HG03575 (cell line): ENCODE data around the gene BBLN.
"Not testable (repeated sequence)": the region's sequence is repeated elsewhere in the genome, so short reads cannot be mapped to it uniquely, and the experiment has no call there.

Experiments
- ATAC-seq: cut with Tn5 transposase; IDR thresholded peaks from one replicate; pipeline ENCODE4 v1.9.1; 2021; ENCODE audit not compliant: unreplicated experiment, insufficient number of reproducible peaks, low FRiP score; ENCODE audit errors: extremely low read depth

The BBLN gene, protein sequence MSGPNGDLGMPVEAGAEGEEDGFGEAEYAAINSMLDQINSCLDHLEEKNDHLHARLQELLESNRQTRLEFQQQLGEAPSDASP

DNA sequence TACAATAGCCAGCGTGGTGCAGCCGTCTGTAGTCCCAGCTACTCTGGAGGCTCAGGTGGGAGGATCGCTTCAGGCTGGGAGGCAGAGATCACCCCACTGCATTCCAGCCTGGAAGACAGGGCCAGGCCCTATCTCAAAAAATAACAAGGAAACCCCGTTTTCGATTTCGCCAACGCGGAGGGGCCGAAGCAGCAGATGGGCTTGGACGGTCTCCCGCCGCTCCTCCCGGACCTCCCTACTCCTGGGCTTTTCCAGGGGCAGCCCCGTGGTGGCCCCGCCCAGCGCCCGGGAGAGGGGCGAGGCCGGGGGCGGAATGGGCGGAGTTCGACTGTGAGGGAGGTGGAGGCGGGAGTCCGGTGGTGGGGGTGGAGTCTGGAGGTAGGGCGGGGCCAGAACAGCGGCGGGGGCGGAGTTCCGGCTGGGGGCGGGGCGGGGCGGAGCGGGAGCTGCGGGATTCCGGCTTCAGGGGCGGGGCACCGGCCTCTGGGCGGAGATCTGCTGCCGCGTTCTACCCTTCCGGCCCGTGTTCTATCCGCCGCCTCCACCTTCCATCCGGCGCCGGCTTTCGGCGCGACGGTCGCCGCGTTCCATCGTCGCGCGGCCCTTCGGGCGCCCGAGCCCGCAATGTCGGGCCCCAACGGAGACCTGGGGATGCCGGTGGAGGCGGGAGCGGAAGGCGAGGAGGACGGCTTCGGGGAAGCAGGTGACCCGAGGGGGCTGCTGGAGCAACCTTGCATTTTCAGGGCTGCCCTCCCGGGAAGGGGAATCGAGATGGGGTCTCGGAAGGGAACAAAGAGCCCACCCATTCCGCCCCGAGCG, at the start of gene BBLN:
Gene BBLN (plus strand): TSS at position 482 of the 819 bp plus-strand sequence. CDS start 143 bp downstream, at position 625.
- no peak for ATAC-seq

DNA sequence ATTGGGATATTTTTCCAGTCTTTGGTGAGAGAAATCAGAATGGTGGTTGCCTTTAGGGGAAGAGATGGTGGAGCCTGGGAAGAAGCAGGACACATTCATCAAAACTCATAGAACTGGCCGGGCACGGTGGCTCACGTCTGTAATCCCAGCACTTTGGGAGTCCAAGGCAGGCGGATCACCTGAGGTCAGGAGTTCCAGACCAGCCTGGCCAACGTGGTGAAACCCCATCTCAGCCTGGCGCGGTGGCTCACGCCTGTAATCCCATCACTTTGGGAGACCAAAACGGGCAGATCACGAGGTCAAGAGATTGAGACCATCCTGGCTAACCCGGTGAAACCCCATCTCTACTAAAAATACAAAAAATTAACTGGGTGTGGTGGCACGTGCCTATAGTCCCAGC, 48.3 kb upstream of the BBLN start:
- ATAC-seq, result not testable (repeated sequence)

DNA sequence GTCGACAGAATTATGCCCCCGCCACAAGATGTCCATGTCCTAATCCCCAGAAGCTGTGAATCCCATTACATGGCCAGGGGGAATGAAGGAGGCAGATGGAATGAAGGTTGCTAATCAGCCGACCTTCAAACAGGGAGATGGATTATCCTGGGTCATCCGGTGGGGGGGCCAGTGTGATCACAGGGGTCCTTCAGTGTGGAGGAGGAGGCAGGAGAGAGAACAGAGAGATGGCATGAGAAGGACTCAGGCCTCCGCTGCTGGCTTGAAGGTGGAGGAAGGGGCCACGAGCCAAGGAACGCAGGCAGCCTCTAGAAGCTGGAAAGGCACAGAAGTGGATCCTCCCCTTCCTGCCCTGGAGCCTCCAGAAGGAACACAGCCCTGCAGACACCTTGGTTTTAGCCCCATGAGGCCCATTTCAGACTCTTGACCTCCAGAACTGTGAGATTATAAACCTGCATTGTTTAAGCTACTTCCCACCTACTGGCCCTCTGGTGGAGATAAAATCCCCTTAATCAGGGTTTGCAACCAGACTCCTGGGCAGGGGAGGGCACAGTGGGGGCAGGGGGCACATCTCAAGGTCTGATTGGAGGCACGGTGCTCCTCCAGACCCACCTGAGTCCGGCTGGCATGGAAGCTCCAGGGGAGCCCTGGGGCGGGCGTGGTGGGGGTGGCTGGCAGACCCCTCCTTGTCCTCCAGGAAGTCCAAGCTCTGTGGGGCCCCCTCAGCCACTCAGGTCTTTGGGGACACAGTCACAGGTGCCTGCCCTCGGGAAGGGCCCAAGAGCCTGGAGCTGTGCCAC, 46.3 kb upstream of the BBLN start:
- no peak for ATAC-seq

DNA sequence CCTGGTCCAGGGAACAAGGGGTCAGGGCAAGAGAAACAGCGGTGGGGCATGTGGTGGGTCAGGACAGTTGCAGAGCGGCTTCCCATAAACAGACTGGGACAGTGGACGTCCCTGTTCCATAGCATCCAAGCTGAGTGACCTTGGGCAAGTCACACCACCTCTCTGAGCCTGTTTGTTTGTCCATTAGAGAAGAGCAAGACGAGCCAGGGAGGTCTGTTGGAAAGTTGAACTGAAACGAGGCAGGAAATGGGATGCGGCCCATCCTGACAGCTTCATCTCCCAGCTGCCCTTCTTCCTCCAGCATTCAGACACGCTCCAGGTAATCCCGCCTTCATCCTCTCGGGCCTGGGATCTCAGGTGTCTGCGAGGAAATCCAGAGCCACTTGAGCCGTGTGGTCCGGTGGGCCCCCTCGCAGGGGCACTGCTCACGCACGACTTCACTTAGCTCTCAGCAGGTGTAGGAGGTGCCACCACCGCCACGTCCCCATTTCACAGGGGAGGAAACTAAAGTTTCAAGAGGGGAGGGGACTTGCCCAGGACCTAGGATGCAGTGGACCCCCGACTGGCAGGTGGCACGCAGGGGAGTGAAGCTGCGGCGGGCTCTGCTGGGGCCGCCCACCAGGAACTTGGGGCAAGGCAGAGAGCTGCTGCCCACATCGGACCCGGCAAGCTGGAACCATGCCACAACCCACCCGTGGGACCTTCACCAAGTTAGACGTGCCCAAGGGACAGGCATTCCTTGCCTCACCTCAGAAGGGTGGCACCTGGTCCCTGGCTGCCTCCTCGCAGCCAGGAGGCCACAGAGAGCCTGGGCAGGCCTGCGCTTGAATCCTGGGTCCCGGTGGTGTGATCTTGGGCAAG, 45.5 kb upstream of the BBLN start:
- no peak for ATAC-seq

DNA sequence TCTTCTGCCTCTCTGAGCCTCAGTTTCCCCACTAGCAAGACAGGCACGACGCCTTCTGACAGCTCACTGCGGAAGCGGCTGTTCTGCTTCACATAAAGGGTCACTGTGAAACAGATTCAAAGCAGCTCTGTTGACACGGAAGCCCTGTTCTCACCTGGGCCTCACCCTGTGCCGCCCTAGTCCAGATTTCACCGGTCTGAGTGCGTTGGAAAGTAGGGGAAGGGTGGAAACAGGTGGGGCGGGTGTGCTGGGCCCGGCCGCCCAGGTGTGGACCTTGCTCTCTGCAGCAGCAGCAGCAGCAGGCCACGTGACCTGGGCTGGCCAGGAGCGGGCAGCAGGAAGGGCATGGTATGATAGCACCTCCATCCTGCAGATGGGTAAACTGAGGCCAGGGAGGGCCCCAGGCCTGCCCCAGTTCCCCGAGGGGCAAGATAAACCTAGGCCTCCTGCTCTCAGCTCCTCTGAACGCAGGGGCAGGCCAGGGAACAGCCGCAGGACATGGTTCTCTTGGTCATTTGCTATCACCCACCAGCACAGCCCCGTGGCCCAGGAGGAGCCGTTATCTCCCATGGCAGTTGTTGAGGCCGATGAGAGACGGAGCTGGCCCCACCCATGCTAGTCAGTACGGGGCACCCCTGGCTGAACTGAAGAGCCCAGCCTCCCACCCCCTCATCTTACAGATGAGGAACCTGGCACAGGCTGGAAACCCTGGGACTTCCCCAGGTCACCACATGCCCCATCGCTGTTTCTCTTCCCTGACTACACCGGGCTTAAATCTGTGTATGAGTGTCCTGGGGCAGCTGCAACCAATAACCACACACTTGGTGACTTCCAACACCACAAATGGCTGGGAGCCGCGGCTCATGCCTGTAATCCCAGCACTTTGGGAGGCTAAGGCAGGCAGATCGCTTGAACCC, 44.6 kb upstream of the BBLN start:
- no peak for ATAC-seq

DNA sequence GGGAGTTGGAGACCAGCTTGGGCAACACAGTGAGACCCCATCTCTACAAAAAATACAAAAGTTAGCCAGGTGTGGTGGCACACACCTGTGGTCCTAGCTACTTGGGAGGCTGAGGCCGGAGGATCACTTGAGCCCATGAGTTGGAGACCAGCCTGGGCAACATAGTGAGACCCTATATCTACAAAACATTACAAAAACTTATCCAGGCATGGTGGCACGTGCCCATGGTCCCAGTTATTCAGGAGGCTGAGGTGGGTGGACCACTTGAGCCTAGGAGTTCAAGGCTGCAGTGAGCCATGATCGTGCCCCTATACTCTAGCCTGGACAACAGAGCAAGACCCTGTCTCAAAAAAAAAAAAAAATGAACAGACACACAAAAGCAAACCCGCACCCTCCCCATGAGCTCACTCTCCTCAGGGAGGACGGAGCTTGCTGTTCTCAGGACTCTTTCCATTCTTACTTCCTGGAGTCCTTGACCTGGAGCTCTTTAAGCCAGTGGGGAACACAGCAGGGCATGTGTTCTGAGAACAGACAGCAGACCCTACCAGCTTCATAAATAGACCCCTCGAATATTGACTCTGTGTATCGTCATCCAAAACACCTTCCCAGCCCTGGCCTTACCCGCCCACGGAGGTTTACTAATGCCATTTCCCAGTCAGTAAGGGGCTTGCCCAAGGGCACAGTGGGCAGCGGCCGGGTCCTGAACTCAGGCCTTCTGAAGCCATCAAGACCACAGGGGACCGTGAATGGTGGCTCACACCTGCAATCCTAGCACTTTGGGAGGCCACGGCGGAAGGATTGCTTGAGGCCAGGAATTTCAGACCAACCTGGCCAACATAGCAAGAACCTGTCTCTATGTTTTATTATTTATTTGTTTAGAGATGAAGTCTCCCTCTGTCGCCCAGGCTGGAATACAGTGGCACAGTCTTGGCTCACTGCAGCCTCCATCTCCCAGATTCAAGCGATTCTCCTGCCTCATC, 43.7 kb upstream of the BBLN start:
- ATAC-seq, result no peak

DNA sequence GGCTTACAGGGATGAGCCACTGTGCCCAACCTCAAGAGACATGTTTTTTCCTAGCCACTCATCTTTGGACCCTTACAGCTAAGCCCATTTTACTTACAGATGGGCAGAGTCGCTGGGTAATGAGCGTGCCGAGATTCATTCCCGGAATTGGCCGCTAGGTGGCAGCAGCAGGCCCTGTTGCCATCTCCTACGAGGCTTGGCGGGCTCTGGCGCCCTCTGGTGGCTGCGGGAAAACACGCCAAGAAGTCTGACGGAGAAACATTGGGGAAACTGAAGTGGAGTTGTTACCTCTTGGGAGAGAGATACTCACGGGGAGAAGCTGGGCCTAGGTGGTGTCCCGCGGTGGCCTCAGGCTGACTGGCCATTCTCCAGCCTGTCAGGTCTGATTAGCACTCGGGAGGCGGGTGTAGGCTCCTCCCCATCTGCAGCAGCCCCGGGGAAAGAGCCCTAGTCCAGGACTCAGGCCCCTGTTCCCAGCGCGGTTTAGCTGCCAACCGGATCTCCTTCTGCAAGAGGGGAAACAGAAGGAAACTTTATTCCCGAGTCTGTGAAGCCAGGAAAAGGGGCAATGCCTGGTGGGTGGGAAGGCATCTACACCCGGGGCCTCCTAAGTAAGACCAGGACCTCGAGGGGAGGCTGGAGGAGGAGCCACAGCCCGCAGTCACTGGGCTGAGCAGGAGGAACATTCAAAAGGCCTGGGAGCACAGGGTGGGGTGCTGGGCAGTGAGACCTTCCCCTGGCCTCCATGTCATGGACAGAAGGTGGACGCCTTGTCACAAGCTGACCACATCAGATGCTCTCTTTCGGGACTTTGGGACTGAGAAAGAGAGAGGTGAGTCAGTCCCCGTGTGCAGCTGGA, 42.2 kb upstream of the BBLN start:
- ATAC-seq, result no peak

DNA sequence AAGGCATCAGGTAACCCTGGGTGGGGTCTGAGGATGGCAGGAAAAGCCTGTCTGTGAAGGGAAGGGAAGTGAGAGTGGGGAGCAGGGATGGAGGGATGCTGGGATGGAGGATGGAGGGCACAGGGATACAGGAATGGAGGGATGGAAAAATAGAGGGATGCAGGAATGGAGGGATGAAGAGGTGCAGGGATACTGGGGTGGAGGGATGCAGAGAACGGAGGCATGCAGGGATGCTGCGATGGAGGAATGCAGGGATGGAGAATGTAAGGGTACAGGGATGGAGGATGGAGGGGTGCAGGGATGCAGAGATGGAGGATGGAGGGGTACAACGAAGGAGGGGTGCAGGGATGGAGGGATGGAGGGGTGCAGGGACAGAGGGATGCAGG, 41.6 kb upstream of the BBLN start:
- ATAC-seq, result no peak

DNA sequence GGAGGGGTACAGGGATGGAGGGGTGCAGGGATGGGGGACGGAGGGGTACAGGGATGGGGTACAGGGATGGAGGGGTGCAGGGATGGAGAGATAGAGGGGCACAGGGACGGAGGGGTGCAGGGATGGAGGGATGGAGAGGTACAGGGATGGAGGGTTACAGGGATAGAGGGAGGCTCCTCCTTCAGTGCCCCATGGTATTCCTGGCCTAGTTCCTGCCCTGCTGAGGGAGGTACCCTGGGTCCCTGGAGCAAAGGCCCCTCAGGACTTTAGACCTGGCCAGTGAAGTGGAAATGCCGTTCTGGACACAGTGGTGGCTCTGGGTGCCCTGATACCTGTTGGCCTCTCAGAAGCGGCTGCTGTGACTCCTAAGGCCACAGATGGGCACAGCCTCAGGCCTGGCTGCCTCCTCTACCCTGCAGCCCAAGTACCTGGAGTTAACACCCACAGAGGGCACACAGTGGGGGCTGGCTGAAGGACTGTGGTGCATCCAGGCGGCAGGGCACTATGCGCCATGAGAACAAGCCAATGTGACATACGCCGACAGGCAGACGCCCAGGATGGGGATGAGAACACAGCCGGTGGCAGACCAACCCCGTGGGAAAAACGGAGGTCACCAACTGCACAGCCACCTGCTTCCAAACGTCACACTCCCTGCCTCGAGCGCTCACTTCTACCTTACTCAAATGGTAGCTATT, 40.9 kb upstream of the BBLN start:
- no peak for ATAC-seq

DNA sequence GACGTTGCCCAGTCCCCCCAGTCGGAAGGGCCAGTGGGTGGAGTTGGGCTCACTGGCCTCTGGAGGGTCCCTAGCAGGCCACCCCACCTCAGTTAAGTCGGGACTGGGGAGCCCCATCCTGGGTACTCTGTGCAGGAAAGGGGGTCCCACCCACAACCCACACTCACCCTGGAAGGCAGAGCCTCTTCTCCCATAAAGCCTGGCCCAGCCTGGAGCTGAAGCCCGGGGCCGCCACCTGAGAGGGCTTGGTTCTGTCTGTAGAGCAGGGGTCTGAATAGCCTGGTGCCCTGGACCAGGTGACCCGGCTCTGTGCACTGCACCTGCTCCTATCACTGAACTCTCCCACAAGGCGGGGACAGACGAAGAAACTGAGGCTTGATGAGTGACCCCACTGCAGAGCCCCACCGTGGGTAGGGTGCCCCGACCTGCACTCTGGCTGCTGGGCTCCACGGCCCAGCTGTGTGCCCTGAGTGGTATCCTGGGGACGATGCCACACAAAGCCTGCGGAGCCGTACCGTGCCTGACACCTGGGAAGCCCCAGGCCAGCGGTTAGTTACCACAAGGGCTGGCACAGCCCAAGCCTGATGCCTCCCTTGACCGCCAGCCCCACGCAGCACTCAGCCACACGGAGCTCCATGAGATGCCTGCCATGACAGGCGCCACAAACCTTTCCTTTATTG, 39.9 kb upstream of the BBLN start:
- ATAC-seq, result no peak

DNA sequence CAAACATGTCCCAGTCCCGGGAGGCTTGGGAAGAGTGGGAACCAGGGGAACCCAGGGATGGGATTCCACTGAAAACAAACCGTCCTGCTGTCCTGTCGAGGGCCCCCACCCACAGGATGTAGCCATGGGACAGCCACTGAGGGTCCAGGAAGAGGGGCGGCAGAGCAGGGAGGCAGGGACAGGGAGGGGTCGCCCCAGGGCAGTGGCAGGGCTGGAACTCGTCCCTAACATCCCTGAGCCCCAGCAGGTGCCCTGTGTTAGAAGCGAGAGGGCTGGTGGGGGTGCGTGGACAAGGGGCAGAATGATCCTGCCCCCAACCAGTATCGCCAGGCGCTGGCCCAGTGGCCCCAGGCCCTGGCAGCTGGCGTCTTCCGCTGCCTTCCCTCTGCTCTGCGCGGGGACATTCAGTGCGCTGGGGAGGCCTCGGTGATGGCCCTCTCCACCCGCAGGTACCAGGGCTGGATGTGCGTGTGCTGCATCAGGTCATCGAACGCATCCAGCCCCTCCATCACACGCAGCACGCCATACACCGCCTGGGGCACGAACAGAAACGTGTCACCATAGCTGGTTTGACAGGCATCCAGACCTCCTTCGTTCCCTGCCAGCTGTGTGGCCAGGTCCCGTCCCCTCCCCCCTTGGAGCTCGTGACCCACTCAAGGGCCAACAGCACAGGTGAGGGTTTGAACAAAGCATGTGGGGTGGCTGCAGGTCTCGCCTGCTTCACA, 39.2 kb upstream of the BBLN start:
- no peak for ATAC-seq

DNA sequence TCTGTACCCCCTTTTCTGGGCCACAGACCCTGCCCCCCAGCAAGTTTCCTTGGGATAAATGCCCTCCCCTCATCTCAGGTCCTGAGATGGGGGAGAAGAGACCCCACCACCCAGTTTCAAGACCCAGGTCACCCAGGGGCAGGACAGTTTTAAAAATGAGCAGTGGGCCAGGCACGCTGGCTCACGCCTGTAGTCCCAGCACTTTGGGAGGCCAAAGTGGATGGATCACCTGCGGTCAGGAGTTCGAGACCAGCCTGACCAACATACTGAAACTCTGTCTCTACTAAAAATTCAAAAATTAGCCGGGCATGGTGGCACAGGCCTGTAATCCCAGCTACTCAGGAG, 38.6 kb upstream of the BBLN start:
- ATAC-seq, result no peak

DNA sequence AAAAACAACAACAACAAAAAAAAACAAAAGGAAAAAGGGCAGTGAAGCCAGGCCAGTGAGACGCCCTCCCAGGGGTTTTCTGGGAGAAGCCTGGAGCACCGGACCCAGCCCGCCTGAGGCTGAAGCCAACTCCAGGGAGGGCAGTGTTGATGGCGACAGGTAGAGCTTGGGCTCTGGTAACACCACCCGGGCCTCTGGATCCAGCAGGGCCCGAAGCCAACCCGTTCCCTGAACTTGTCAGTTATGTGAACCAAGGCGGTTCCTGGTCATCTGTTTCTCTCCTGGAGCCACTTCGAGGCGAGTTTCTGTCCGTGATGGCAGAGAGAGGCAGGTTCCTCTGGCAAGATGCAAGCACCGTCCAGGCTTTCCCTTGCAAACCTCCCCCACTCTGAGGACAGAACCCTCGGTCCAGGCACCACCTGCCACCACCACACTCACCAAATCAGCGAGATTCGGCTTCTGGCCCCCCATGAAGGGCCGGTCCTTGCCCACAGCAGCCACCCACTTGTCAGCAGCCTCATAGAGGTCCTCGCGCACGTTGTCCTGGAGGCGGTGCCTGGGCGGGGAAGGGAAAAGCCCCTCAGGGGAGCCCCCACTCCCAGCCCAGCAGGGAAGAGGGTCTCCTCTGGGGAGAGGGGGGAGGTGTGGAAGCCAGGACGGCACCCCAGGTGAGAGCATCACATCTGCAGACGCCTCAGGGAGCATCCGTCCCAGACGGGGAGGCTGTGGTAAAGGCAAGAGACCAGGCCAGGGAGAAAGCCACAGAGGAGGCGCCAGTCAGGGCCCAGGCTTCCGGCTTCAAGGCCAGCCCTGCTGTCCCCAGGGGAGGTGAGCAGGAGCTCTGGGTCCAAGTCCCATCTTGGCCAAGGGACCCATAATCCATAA, 37.9 kb upstream of the BBLN start:
- ATAC-seq, result no peak

DNA sequence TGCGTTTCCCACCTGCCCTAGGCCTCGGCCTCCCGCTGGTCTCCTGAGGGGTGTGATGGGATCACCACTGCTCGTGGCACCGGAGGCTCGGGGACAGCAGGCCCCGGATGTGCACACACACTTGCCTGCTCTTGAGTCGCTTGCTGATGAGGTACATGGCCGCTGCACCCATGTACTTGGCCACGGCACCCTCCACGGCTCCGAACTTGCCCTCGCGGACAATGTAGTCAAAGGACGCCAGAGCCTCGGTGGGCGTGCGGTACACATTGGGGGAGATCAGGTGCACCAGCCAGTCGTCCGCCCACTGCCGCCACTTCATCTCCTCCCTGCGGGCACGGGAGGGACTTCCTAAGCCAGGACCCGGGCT, 37.3 kb upstream of the BBLN start:
- ATAC-seq, result no peak
